Mucosa of descending colon (tissue), 3 donors: ENCODE data around the gene ENO2. TPM values are rescaled to one million over a fixed set of nuclear protein-coding genes. Genes with fewer than 3 reads are reported as not detected.

Experiments
- ATAC-seq: fragments of 200-7000 bp; cut with Tn5 transposase; one replicate; pipeline ENCODE4 v1.9.1; 2020; ENCODE audit warnings: mild to moderate bottlenecking, moderate library complexity
- DNase-seq, 3 donors: peaks; one replicate each; pipeline ENCODE4 v3.0.0-alpha.2; 2020
- H3K36me3 ChIP-seq: fragments of 200-600 bp; one replicate; pipeline ENCODE4 v1.8.0; 2021; ENCODE audit warnings: low read depth, mild to moderate bottlenecking
- H3K4me1 ChIP-seq: fragments of 200-600 bp; one replicate; pipeline ENCODE4 v1.8.0; 2021; ENCODE audit warnings: low read depth, mild to moderate bottlenecking
- H3K4me3 ChIP-seq: fragments of 200-600 bp; one replicate; pipeline ENCODE4 v1.8.0; 2021; ENCODE audit warnings: mild to moderate bottlenecking
- H3K9me3 ChIP-seq: fragments of 200-600 bp; one replicate; pipeline ENCODE4 v1.8.0; 2021; ENCODE audit warnings: mild to moderate bottlenecking
- intact Hi-C, 2 donors: fragments of 100-400 bp; cut with DNase I in 1 of 2; cut with micrococcal nuclease in 1 of 2; formaldehyde crosslinking; loops; one replicate each; pipeline versions ENCODE4 v1.11.0 to v1.11.1; 2022; cut with DNase I, micrococcal nuclease
- total RNA-seq, 3 donors: library from RNA; stranded (reverse); fragmentation: NEBNext Ultra II Directional in 2 of 3; extraction: Animal tissue kit (Norgen Biotek cat#: 25700) in 2 of 3; gene quantifications; one replicate each; pipeline versions ENCODE4 v1.2.1 to v1.2.4, GENCODE V29; 2021 to 2023
- TF ChIP-seq, protein P1 (sequence below): fragments of 200-600 bp; IDR thresholded peaks from one replicate; pipeline ENCODE4 v1.8.0; 2022; ENCODE audit warnings: antibody characterized with exemption, mild to moderate bottlenecking
- donor health status: DM: no; HTN: no; CAD: no; lungs with moderate emphysema.
- donor health status: DM: no; HTN: no; CAD: no.
- donor health status: DM: no; HTN: yes; CAD: no.

ENO2 gene
- total RNA-seq, 3 donors from 2014 or later, result 4.5 to 67.3 (median 7.6) TPM

DNA sequence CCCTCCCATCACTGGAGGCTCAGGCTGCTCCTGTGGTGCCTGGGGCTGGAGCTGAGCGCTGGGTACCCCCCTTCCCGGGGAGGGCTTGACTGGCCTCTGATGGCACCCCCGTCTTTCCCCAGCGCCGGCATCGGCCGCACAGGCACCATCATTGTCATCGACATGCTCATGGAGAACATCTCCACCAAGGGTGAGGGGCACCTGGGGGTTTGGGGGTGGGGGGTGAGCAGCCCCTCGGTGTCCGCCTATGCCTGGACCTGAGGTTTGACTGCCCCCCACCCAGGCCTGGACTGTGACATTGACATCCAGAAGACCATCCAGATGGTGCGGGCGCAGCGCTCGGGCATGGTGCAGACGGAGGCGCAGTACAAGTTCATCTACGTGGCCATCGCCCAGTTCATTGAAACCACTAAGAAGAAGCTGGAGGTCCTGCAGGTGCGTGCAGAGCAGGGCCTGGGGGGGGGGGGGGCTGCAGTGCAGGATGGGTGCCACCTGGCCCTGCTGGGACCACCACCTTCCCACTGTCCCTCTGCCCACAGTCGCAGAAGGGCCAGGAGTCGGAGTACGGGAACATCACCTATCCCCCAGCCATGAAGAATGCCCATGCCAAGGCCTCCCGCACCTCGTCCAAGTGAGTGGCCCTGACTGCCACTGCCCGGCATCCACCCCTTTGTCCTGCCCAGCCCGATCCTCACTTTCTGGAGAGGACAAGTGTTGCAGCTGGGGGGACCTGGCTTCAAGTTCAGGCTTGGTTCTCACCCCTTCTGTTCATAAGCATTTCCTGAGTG, 45.6 kb downstream of the ENO2 start:
- H3K9me3 ChIP-seq, result no peaks in the 10 kb centered on the region
- peaks cover 22% of the 10 kb centered on the region for H3K4me1 ChIP-seq
- ATAC-seq, result no peak
- intact Hi-C loops, result no loop called here
- H3K4me3 ChIP-seq, result no peak overlapping the region
- peak in 2 of 3 donors; percentile 46 to 67 for DNase-seq
- no peaks in the 10 kb centered on the region for H3K36me3 ChIP-seq
- TF ChIP-seq, protein P1, sequence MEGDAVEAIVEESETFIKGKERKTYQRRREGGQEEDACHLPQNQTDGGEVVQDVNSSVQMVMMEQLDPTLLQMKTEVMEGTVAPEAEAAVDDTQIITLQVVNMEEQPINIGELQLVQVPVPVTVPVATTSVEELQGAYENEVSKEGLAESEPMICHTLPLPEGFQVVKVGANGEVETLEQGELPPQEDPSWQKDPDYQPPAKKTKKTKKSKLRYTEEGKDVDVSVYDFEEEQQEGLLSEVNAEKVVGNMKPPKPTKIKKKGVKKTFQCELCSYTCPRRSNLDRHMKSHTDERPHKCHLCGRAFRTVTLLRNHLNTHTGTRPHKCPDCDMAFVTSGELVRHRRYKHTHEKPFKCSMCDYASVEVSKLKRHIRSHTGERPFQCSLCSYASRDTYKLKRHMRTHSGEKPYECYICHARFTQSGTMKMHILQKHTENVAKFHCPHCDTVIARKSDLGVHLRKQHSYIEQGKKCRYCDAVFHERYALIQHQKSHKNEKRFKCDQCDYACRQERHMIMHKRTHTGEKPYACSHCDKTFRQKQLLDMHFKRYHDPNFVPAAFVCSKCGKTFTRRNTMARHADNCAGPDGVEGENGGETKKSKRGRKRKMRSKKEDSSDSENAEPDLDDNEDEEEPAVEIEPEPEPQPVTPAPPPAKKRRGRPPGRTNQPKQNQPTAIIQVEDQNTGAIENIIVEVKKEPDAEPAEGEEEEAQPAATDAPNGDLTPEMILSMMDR, result no peak

DNA sequence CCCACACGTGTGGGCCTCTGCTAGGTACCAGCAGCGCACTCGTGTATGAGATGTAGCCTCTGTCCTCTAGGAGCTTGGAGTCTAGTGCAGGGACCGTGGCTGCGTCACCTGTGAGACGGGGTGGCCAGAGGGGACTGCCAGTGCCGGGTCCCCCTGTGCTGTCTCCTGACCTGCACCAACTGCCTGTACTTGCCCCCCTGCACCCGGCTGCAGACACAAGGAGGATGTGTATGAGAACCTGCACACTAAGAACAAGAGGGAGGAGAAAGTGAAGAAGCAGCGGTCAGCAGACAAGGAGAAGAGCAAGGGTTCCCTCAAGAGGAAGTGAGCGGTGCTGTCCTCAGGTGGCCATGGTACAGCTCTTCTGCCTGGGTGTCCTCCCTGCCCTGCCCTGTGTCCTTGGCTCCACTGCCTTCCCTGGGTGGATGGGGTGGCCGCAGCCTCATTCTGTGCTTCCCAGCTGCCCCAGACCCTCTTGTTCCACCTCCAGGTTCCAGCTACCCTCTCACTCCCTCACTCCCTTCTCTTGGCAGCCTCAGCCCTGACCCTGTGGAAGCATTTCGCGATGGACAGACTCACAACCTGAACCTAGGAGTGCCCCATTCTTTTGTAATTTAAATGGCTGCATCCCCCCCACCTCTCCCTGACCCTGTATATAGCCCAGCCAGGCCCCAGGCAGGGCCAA, 46.4 kb downstream of the ENO2 start:
- peak; percentile 2 for ATAC-seq
- TF ChIP-seq, protein P1, result no peak
- Histone ChIP-seq H3K4me1 (peaks cover 21% of the 10 kb centered on the region), H3K4me3 (no peak overlapping the region), H3K36me3 (no peaks in the 10 kb centered on the region), H3K9me3 (no peaks in the 10 kb centered on the region)
- intact Hi-C loops, result no loop called here
- peak in 2 of 3 donors; percentile 62 to 70 for DNase-seq

DNA sequence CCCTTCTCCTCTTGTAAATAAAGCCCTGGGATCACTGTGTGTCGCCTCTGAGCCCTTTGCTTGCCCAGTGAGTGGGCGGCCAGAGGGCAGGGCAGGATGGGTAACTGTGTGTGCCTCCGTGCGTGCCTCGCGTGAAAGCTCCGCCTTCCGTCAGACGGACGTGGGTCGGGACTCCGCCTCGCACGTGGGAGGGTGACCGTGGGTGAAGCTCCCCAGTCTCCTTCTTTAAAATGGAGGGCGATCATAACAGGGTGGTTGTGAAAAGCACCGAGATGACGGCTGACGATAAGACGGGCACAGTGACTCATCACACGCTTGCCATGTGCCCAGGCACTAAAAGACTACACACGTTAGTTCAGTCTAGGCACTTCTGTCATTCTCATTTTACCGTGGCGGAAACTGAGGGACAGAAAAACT, 46.9 kb downstream of the ENO2 start:
- ATAC-seq, result peak; percentile 32
- H3K36me3 ChIP-seq, result no peaks in the 10 kb centered on the region
- intact Hi-C loops, result no loop called here
- TF ChIP-seq, protein P1, result no peak
- peaks cover 23% of the 10 kb centered on the region for H3K4me1 ChIP-seq
- peak; percentile 76 to 93 (median 84) for DNase-seq
- H3K9me3 ChIP-seq, result no peaks in the 10 kb centered on the region
- no peak overlapping the region for H3K4me3 ChIP-seq

DNA sequence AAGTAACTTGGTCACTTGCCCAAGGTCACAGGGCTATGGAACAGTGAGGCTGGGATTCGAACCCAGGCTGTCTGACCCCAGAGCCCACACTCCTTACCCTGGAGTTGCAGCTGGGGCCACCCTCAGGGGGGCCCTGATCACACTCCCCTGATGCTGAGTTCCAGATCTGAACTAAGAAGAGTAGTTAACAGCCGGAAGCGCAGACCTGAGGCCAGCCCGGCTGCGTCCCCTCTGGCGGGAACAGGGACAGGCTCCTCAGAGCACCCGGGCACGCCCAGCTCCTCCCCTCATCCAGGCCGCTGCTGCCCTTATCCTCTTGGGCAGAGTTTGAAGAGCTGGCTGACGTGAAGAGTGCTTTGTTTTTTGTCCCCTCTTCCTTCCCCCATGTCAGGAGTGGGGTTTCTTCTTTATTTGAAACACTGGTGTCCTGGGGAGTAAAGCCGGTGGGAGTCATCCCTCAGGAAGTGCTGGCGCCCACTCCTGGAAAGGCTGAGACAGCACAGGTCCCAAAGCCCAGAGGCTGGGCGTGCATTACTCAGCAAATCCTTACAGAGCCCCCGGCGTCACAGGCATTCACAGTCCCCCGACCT, 47.4 kb downstream of the ENO2 start:
- DNase-seq (peak; percentile 81 to 91 (median 87)), ATAC-seq (peak; percentile 59)
- no peaks in the 10 kb centered on the region for H3K36me3 ChIP-seq
- H3K4me3 ChIP-seq, result peak overlapping the region; percentile 57
- TF ChIP-seq, protein P1, result peak; percentile 38
- H3K4me1 ChIP-seq, result peaks cover 23% of the 10 kb centered on the region
- intact Hi-C loops, result no loop called here
- H3K9me3 ChIP-seq, result no peaks in the 10 kb centered on the region

DNA sequence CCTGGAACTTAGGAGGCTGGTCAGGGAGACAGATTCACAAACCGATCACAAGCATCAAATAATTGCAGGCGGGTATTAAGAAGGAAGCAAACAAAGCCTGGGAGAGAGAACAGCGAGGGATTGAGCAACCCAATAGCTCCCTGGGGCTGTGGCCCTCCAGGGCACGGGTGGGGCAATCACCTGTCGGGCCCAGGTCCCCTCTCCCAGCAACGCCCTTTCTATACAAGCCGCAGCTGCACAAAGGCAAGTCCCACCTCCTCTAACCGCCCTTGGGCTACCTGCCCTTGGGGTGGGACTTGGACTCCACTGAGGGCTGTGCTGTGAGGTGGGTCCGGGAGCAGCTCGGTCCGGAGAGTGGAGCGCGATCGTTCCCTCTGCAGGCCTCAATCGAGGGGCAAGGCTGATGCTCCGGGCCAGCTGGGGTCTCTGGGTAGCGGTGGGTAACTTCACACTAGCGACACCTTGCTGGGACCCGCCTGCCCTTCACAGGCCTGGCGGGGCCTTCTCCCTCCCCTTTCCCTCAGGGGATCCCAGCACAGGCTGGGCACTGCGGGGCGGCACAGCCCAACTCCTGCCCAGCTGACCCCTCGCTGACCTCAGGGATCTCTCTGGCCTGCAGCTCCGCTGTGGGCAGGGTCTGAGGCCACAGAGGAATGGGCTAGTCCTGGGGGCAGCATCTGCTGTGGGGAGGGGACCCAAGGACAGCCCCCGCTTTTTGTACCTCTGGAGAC, 48.1 kb downstream of the ENO2 start:
- H3K36me3 ChIP-seq, result no peaks in the 10 kb centered on the region
- no peaks in the 10 kb centered on the region for H3K9me3 ChIP-seq
- intact Hi-C loops, result no loop called here
- peak; percentile 85 to 91 (median 89) for DNase-seq
- peak; percentile 67 for ATAC-seq
- peak overlapping the region; percentile 57 for H3K4me3 ChIP-seq
- H3K4me1 ChIP-seq, result peaks cover 24% of the 10 kb centered on the region
- TF ChIP-seq, protein P1, result no peak
